Mucosa of descending colon (tissue), 3 donors: ENCODE measurements around the gene MACF1. TPM values are rescaled to one million over a fixed set of nuclear protein-coding genes. Genes with fewer than 3 reads are reported as not detected.

Experiments used
- ATAC-seq: fragments of 200-7000 bp; cut with Tn5 transposase; one replicate; pipeline ENCODE4 v1.9.1; 2020; ENCODE audit warnings: mild to moderate bottlenecking, moderate library complexity
- DNase-seq, 3 donors: peaks; one replicate each; pipeline ENCODE4 v3.0.0-alpha.2; 2020
- H3K36me3 ChIP-seq: fragments of 200-600 bp; one replicate; pipeline ENCODE4 v1.8.0; 2021; ENCODE audit warnings: low read depth, mild to moderate bottlenecking
- H3K4me1 ChIP-seq: fragments of 200-600 bp; one replicate; pipeline ENCODE4 v1.8.0; 2021; ENCODE audit warnings: low read depth, mild to moderate bottlenecking
- H3K4me3 ChIP-seq: fragments of 200-600 bp; one replicate; pipeline ENCODE4 v1.8.0; 2021; ENCODE audit warnings: mild to moderate bottlenecking
- H3K9me3 ChIP-seq: fragments of 200-600 bp; one replicate; pipeline ENCODE4 v1.8.0; 2021; ENCODE audit warnings: mild to moderate bottlenecking
- CTCF ChIP-seq: fragments of 200-600 bp; IDR thresholded peaks from one replicate; pipeline ENCODE4 v1.8.0; 2022; ENCODE audit warnings: antibody characterized with exemption, mild to moderate bottlenecking
- intact Hi-C, 2 donors: fragments of 100-400 bp; cut with DNase I in 1 of 2; cut with micrococcal nuclease in 1 of 2; formaldehyde crosslinking; loops; one replicate each; pipeline versions ENCODE4 v1.11.0 to v1.11.1; 2022; cut with DNase I, micrococcal nuclease
- total RNA-seq, 3 donors: library from RNA; stranded (reverse); fragmentation: NEBNext Ultra II Directional in 2 of 3; extraction: Animal tissue kit (Norgen Biotek cat#: 25700) in 2 of 3; gene quantifications; one replicate each; pipeline versions ENCODE4 v1.2.1 to v1.2.4, GENCODE V29; 2021 to 2023
- donor health status: DM: no; HTN: no; CAD: no; lungs with moderate emphysema.
- donor health status: DM: no; HTN: no; CAD: no.
- donor health status: DM: no; HTN: yes; CAD: no.

The MACF1 gene
- total RNA-seq, 3 donors from 2014 or later: 146 to 362 (median 156) TPM

- no peak for TF ChIP-seq CTCF
- Histone ChIP-seq H3K9me3 (no peaks in the 10 kb centered on the region), H3K4me3 (no peak overlapping the region), H3K4me1 (peaks cover 12% of the 10 kb centered on the region), H3K36me3 (no peaks in the 10 kb centered on the region)
- ATAC-seq: no peak
- intact Hi-C loops: no loop called here
- DNase-seq: no peak
Measured at GRCh38 chr1:39270368-39270767, 65.9 kb downstream of the MACF1 start.

- ATAC-seq (peak; percentile 73), DNase-seq (peak in 1 of 3 donors; percentile 34)
- H3K36me3 ChIP-seq: no peaks in the 10 kb centered on the region
- H3K9me3 ChIP-seq: no peaks in the 10 kb centered on the region
- intact Hi-C loops: no loop called here
- no peak overlapping the region for H3K4me3 ChIP-seq
- TF ChIP-seq CTCF: no peak
- H3K4me1 ChIP-seq: peaks cover 12% of the 10 kb centered on the region
Measured at GRCh38 chr1:39272027-39272797, 67.7 kb downstream of the MACF1 start.

GRCh38 chr1:39272798-39273469 lies 68.4 kb downstream of the MACF1 start:
- TF ChIP-seq CTCF: no peak
- DNase-seq (no peak), ATAC-seq (no peak)
- no peaks in the 10 kb centered on the region for H3K36me3 ChIP-seq
- H3K9me3 ChIP-seq: no peaks in the 10 kb centered on the region
- no peak overlapping the region for H3K4me3 ChIP-seq
- peaks cover 12% of the 10 kb centered on the region for H3K4me1 ChIP-seq
- intact Hi-C loops: no loop called here

- DNase-seq (no peak), ATAC-seq (no peak)
- intact Hi-C loops: no loop called here
- TF ChIP-seq CTCF: no peak
- peaks cover 6% of the 10 kb centered on the region for H3K4me1 ChIP-seq
- H3K9me3 ChIP-seq: no peaks in the 10 kb centered on the region
- no peaks in the 10 kb centered on the region for H3K36me3 ChIP-seq
- H3K4me3 ChIP-seq: no peak overlapping the region
Measured at GRCh38 chr1:39275836-39276507, 71.5 kb downstream of the MACF1 start.

- Histone ChIP-seq H3K4me3 (no peak overlapping the region), H3K4me1 (no peaks in the 10 kb centered on the region), H3K36me3 (no peaks in the 10 kb centered on the region), H3K9me3 (no peaks in the 10 kb centered on the region)
- intact Hi-C loops: no loop called here
- DNase-seq: no peak
- TF ChIP-seq CTCF: no peak
- ATAC-seq: no peak
Measured at GRCh38 chr1:39277879-39278278, 73.4 kb downstream of the MACF1 start.
